H1 (cell line): ENCODE results near the gene MPRIP. TPM values are rescaled to one million over a fixed set of nuclear protein-coding genes. Genes with fewer than 3 reads are reported as not detected.

ENCODE experiments used
- CTCF ChIA-PET: fragments of 300-600 bp; sonication (Branson Sonifier 250); formaldehyde crosslinking; loops from one replicate; lab custom pipeline; 2021; ENCODE audit not compliant: partially characterized antibody; lab: Charles Lee
- POLR2A ChIA-PET: fragments of 300-600 bp; sonication (Branson Sonifier 250); formaldehyde crosslinking; loops from one replicate; lab custom pipeline; 2021; ENCODE audit warnings: inconsistent platforms; ENCODE audit not compliant: partially characterized antibody; lab: Charles Lee
- DNase-seq, 2 experiments: peaks; one replicate each; pipeline versions ENCODE4 v3.0.0 to v3.0.0-alpha.2; 2010 to 2022; ENCODE audit warnings: low spot score in 2 of 2, low read depth in 1 of 2, mixed read lengths in 1 of 2
- FAIRE-seq: peaks from 2 replicates; lab custom pipeline; 2011; peaks lifted over from hg19 to GRCh38; lab: Jason Lieb, UNC
- H2AFZ ChIP-seq: 2 replicates; pipeline ENCODE4 v1.8.1; 2012; ENCODE audit warnings: low read length, inconsistent platforms
- H2AK5ac ChIP-seq: 2 replicates; pipeline ENCODE4 v1.6.1; 2013; ENCODE audit warnings: low read depth, low read length
- H2BK120ac ChIP-seq: replicated peaks from 2 replicates; pipeline ENCODE3; 2013; ENCODE audit warnings: low read depth, low read length, inconsistent platforms
- H2BK12ac ChIP-seq: 2 replicates; pipeline ENCODE4 v1.6.1; 2013; ENCODE audit warnings: low read depth, low read length
- H2BK15ac ChIP-seq: 2 replicates; pipeline ENCODE4 v1.6.1; 2013; ENCODE audit warnings: low read length
- H2BK20ac ChIP-seq: 2 replicates; pipeline ENCODE4 v1.6.1; 2013; ENCODE audit warnings: low read length
- H2BK5ac ChIP-seq: 2 replicates; pipeline ENCODE4 v1.6.1; 2013; ENCODE audit warnings: low read depth, low read length
- H3K14ac ChIP-seq: 2 replicates; pipeline ENCODE4 v1.6.1; 2013; ENCODE audit warnings: inconsistent platforms; ENCODE audit not compliant: insufficient read length
- H3K18ac ChIP-seq: 2 replicates; pipeline ENCODE4 v1.6.1; 2013; ENCODE audit warnings: low read length; ENCODE audit errors: extremely low read depth
- H3K23ac ChIP-seq: 2 replicates; pipeline ENCODE4 v1.6.1; 2013; ENCODE audit warnings: inconsistent platforms; ENCODE audit not compliant: insufficient read length
- H3K23me2 ChIP-seq: 2 replicates; pipeline ENCODE4 v1.6.1; 2013; ENCODE audit warnings: low read depth, low read length
- H3K27ac ChIP-seq: 2 replicates; pipeline ENCODE4 v1.6.1; 2011; ENCODE audit warnings: low read depth, low read length, inconsistent platforms
- H3K27me3 ChIP-seq, 4 experiments: replicated peaks in 1 of 4; 1 replicate in 1 of 4; 2 replicates in 3 of 4; pipeline versions ENCODE4 v1.6.1 to v1.8.1; 2011 to 2013; ENCODE audit warnings: low read length in 3 of 4, mild to moderate bottlenecking in 3 of 4, inconsistent platforms in 2 of 4, mixed read lengths in 2 of 4, moderate library complexity in 1 of 4; ENCODE audit not compliant: control insufficient read depth in 3 of 4, insufficient read depth in 3 of 4; ENCODE audit errors: extremely low read depth in 1 of 4
- H3K36me3 ChIP-seq, 4 experiments: 2 replicates each; pipeline versions ENCODE4 v1.6.1 to v1.8.1; 2011 to 2013; ENCODE audit warnings: mild to moderate bottlenecking in 4 of 4, low read length in 3 of 4, moderate library complexity in 2 of 4, control low read depth in 1 of 4, inconsistent platforms in 1 of 4; ENCODE audit not compliant: insufficient read depth in 4 of 4, control insufficient read depth in 2 of 4
- H3K4ac ChIP-seq: replicated peaks from 2 replicates; pipeline ENCODE3; 2013; ENCODE audit warnings: low read length, low read depth, mixed read lengths, inconsistent platforms; ENCODE audit not compliant: insufficient read length
- H3K4me1 ChIP-seq, 4 experiments: replicated peaks in 1 of 4; 1 replicate in 1 of 4; 2 replicates in 3 of 4; pipeline versions ENCODE4 v1.6.1 to v1.8.1; 2011 to 2013; ENCODE audit warnings: low read length in 3 of 4, inconsistent platforms in 2 of 4, mixed read lengths in 1 of 4; ENCODE audit not compliant: insufficient read depth in 4 of 4, control insufficient read depth in 3 of 4
- H3K4me2 ChIP-seq, 2 experiments: 2 replicates each; pipeline versions ENCODE4 v1.6.1 to v1.8.1; 2011 to 2013; ENCODE audit warnings: low read depth in 2 of 2, low read length in 2 of 2, control low read depth in 1 of 2, inconsistent platforms in 1 of 2, mild to moderate bottlenecking in 1 of 2; ENCODE audit not compliant: insufficient read depth in 1 of 2
- H3K4me3 ChIP-seq, 4 experiments: fragments of 200-600, 300-600 bp in 1 of 4; sonication (generic), shearing (Covaris generic), sonication (Bioruptor Twin) in 1 of 4; 2 replicates each; pipeline versions ENCODE4 v1.5.1 to v1.8.1; 2011 to 2016; ENCODE audit warnings: low read length in 4 of 4, low read depth in 3 of 4, control low read depth in 2 of 4, inconsistent platforms in 2 of 4, mild to moderate bottlenecking in 2 of 4, mixed read lengths in 1 of 4, moderate library complexity in 1 of 4; ENCODE audit not compliant: insufficient read depth in 2 of 4; ENCODE audit errors: extremely low read depth in 1 of 4
- H3K56ac ChIP-seq: replicated peaks from 2 replicates; pipeline ENCODE3; 2013; ENCODE audit warnings: low read depth, mild to moderate bottlenecking, mixed read lengths, low read length, inconsistent platforms; ENCODE audit not compliant: insufficient read length
- H3K79me1 ChIP-seq: 2 replicates; pipeline ENCODE4 v1.6.1; 2013; ENCODE audit warnings: low read depth, low read length, control low read depth
- H3K79me2 ChIP-seq, 2 experiments: 2 replicates each; pipeline versions ENCODE4 v1.6.1 to v1.8.1; 2012 to 2013; ENCODE audit warnings: low read length in 2 of 2, mild to moderate bottlenecking in 2 of 2, inconsistent platforms in 1 of 2; ENCODE audit not compliant: insufficient read depth in 2 of 2, control insufficient read depth in 1 of 2
- H3K9ac ChIP-seq, 4 experiments: replicated peaks in 1 of 4; 1 replicate in 1 of 4; 2 replicates in 3 of 4; pipeline versions ENCODE4 v1.6.1 to v1.8.1; 2011 to 2013; ENCODE audit warnings: low read depth in 3 of 4, low read length in 3 of 4, control low read depth in 2 of 4, mild to moderate bottlenecking in 2 of 4, moderate library complexity in 2 of 4, inconsistent platforms in 1 of 4; ENCODE audit errors: extremely low read depth in 1 of 4
- H3K9me3 ChIP-seq, 2 experiments: 2 replicates each; pipeline versions ENCODE4 v1.6.1 to v1.8.1; 2012 to 2013; ENCODE audit warnings: mild to moderate bottlenecking in 2 of 2, moderate library complexity in 2 of 2, control low read depth in 1 of 2, inconsistent platforms in 1 of 2, low read depth in 1 of 2, low read length in 1 of 2, mixed read lengths in 1 of 2; ENCODE audit not compliant: insufficient read depth in 2 of 2
- H4K20me1 ChIP-seq, 2 experiments: replicated peaks in 1 of 2; 2 replicates each; pipeline versions ENCODE3 to v1.8.1; 2011 to 2013; ENCODE audit warnings: inconsistent platforms in 2 of 2, low read length in 2 of 2, mild to moderate bottlenecking in 1 of 2; ENCODE audit not compliant: insufficient read depth in 2 of 2, control insufficient read depth in 1 of 2
- H4K5ac ChIP-seq: 2 replicates; pipeline ENCODE4 v1.6.1; 2013; ENCODE audit warnings: low read length, low read depth, mixed read lengths, inconsistent platforms; ENCODE audit not compliant: insufficient read length
- H4K8ac ChIP-seq: 2 replicates; pipeline ENCODE4 v1.8.0; 2013; ENCODE audit warnings: mild to moderate bottlenecking, moderate library complexity, low read length, inconsistent platforms; ENCODE audit not compliant: insufficient read depth; ENCODE audit errors: extremely low read depth
- H4K91ac ChIP-seq: replicated peaks from 2 replicates; pipeline ENCODE3; 2013; ENCODE audit warnings: low read length, mixed read lengths, inconsistent platforms; ENCODE audit not compliant: insufficient read length
- JUND ChIP-seq: IDR thresholded peaks from 2 replicates; pipeline ENCODE4 v1.6.1; 2011; ENCODE audit warnings: mild to moderate bottlenecking, improper control_type of control experiment, low read length
- SIRT6 ChIP-seq: IDR thresholded peaks from one replicate; pipeline ENCODE4 v1.7.1; 2012; ENCODE audit warnings: low read length, inconsistent platforms
- SIX5 ChIP-seq: IDR thresholded peaks from 2 replicates; pipeline ENCODE4 v1.6.1; 2011; ENCODE audit warnings: mild to moderate bottlenecking, low read depth, low read length
- TAF7 ChIP-seq: optimal IDR thresholded peaks from 2 replicates; pipeline ENCODE3; 2011; ENCODE audit warnings: low read depth, mild to moderate bottlenecking, inconsistent platforms, low read length, moderate library complexity, borderline replicate concordance
- TCF12 ChIP-seq: IDR thresholded peaks from 2 replicates; pipeline ENCODE4 v1.6.1; 2011; ENCODE audit warnings: low read depth, mild to moderate bottlenecking, low read length
- YY1 ChIP-seq: IDR thresholded peaks from 2 replicates; pipeline ENCODE4 v1.6.1; 2011; ENCODE audit warnings: low read depth, mild to moderate bottlenecking, low read length
- polyA plus RNA-seq, 7 experiments: library from polyadenylated mRNA; depleted of rRNA in 3 of 7; stranded (reverse) in 5 of 7; unstranded in 2 of 7; fragments of >200 nt in 5 of 7; fragments of 200-250 nt in 2 of 7; gene quantifications; 1 replicate in 5 of 7; 2 replicates in 1 of 7; 4 replicates in 1 of 7; pipeline versions ENCODE4 v1.2.1 to v1.2.3, GENCODE V29; 2011 to 2013; ENCODE audit warnings: missing spikeins in 2 of 7, mixed read lengths in 2 of 7
- total RNA-seq: library from RNA; stranded (reverse); fragmentation: NEBNext Ultra II Directional; extraction: Animal tissue kit (Norgen Biotek cat#: 25700); gene quantifications from 2 replicates; pipeline ENCODE4 v1.2.1, GENCODE V29; 2021

Gene MPRIP
- total and polyA plus RNA-seq, 2 of the 8 experiments (the other 6 are each of a cell fraction or from before 2014, with no cell fraction given): 48.6 to 146 TPM

- Histone ChIP-seq H3K14ac (no peak overlapping the region), H3K18ac (no peak overlapping the region), H2BK120ac (no peak overlapping the region), H3K4me3 (no peak overlapping the region), H3K23ac (no peak overlapping the region), H3K4me1 (peaks cover 4 to 12% (median 6%) of the 10 kb centered on the region in 4 experiments), H2BK15ac (no peak overlapping the region), H3K23me2 (no peaks in the 10 kb centered on the region; the same call in 1 of the 2 replicates), H3K9me3 (no peaks in the 10 kb centered on the region), H4K20me1 (no peaks in the 10 kb centered on the region), H4K91ac (no peak overlapping the region), H4K5ac (no peak overlapping the region), H2BK20ac (no peak overlapping the region), H2AFZ (no peak overlapping the region), H3K4ac (no peak overlapping the region), H3K9ac (no peak overlapping the region), H3K79me2 (no peaks in the 10 kb centered on the region), H3K56ac (no peak overlapping the region), H3K27me3 (no peaks in the 10 kb centered on the region; a peak in 1 of 7 replicates), H3K79me1 (no peaks in the 10 kb centered on the region), H3K27ac (no peak overlapping the region), H2BK5ac (no peak overlapping the region), H2BK12ac (no peak overlapping the region), H3K36me3 (no peaks in the 10 kb centered on the region), H3K4me2 (no peak overlapping the region), H2AK5ac (no peak overlapping the region), H4K8ac (no peak overlapping the region)
- FAIRE-seq (no peak), DNase-seq (no peak)
- no peak for TF ChIP-seq TCF12
- TF ChIP-seq JUND: no peak
- TF ChIP-seq TAF7: no peak
- no peak for TF ChIP-seq SIX5
- TF ChIP-seq YY1: no peak
- TF ChIP-seq SIRT6: no peak
- POLR2A ChIA-PET: no interaction called here
- CTCF ChIA-PET: interaction anchor here (0.6 to 2.2 kb wide), 5 partner anchors 9 to 162 kb away, joined by 3 to 8 read pairs (median 4); no protein-coding TSS in a partner anchor
Measured at GRCh38 chr17:17034026-17034425, 8.2 kb upstream of the MPRIP start.
